Heart left ventricle (tissue), 16 donors: ENCODE measurements around the gene SCN1A. TPM values are rescaled to one million over a fixed set of nuclear protein-coding genes. Genes with fewer than 3 reads are reported as not detected.

Experiments
- ATAC-seq, 4 donors: fragments of 200-7000 bp; cut with Tn5 transposase; one replicate each; pipeline ENCODE4 v1.9.1; 2020 to 2022; ENCODE audit warnings: moderate library complexity in 4 of 4, mild to moderate bottlenecking in 3 of 4, moderate number of reproducible peaks in 1 of 4
- DNase-seq, 5 donors: peaks; one replicate each; pipeline ENCODE4 v3.0.0-alpha.2; 2020
- H3K27ac ChIP-seq, 12 donors: fragments of 200-600 bp; sonication (generic) in 4 of 12; one replicate each; pipeline versions ENCODE4 v1.5.0 to v1.8.0; 2016 to 2022; ENCODE audit warnings: mild to moderate bottlenecking in 2 of 12
- H3K27me3 ChIP-seq, 9 donors: fragments of 200-600 bp; sonication (generic) in 2 of 9; one replicate each; pipeline versions ENCODE4 v1.5.1 to v1.8.0; 2016 to 2022; ENCODE audit warnings: mild to moderate bottlenecking in 3 of 9
- H3K36me3 ChIP-seq, 9 donors: fragments of 200-600 bp; sonication (generic) in 2 of 9; one replicate each; pipeline versions ENCODE4 v1.5.0 to v1.8.0; 2018 to 2022; ENCODE audit warnings: mild to moderate bottlenecking in 2 of 9
- H3K4me1 ChIP-seq, 12 donors: fragments of 200-600 bp; sonication (generic) in 4 of 12; one replicate each; pipeline versions ENCODE4 v1.5.0 to v1.8.0; 2016 to 2022; ENCODE audit warnings: mild to moderate bottlenecking in 3 of 12
- H3K4me3 ChIP-seq, 12 donors: fragments of 200-600 bp; sonication (generic) in 4 of 12; one replicate each; pipeline versions ENCODE4 v1.5.0 to v1.8.0; 2017 to 2022; ENCODE audit warnings: mild to moderate bottlenecking in 9 of 12, moderate library complexity in 4 of 12
- H3K9me3 ChIP-seq, 12 donors: fragments of 200-600 bp; sonication (generic) in 4 of 12; one replicate each; pipeline versions ENCODE4 v1.5.0 to v1.8.0; 2016 to 2022; ENCODE audit warnings: mild to moderate bottlenecking in 1 of 12
- CTCF ChIP-seq, 12 donors: fragments of 200-600 bp; sonication (generic) in 4 of 12; IDR thresholded peaks; one replicate each; pipeline versions ENCODE4 v1.5.0 to v1.8.0; 2018 to 2022; ENCODE audit warnings: antibody characterized with exemption in 12 of 12, mild to moderate bottlenecking in 5 of 12
- POLR2A ChIP-seq, 2 donors: fragments of 450-650 bp; IDR thresholded peaks; one replicate each; pipeline ENCODE4 v1.6.1; 2017; ENCODE audit warnings: antibody characterized with exemption in 2 of 2, mild to moderate bottlenecking in 2 of 2, moderate library complexity in 2 of 2
- WGBS, 4 donors: extraction: QIAGEN DNeasy Blood & Tissue Kit in 2 of 4; methylation state at CpG; one replicate each; pipeline versions ENCODE4 v1.1.5 to v1.1.7; 2013 to 2018; 5-methylcytosine and 5-hydroxymethylcytosine counted together
- intact Hi-C, 10 donors: fragments of 100-400 bp; cut with DNase I; formaldehyde crosslinking; loops; one replicate each; pipeline versions ENCODE4 v1.11.1 to v1.14.2; 2022
- polyA plus RNA-seq, 2 donors: library from polyadenylated mRNA; stranded (reverse); fragments of 200-250 nt; gene quantifications; one replicate each; pipeline ENCODE4 v1.2.3, GENCODE V29; 2013
- total RNA-seq, 9 donors: library from RNA; depleted of rRNA in 2 of 9; stranded (reverse); fragments of >200 nt in 2 of 9; fragmentation: NEBNext Ultra II Directional in 3 of 9; extraction: Animal tissue kit (Norgen Biotek cat#: 25700) in 3 of 9; gene quantifications; one replicate each; pipeline versions ENCODE4 v1.1.0 to v1.2.4, GENCODE V29; 2016 to 2023
- donor health status: ischemic (EF 13 %, LVEDD 7.1; RV severe dilation, severe dysfunction).
- donor health status: healthy with polysubstance abuse.
- donor health status: DM: no; HTN: yes; CAD: no.
- donor health status: DM: no; HTN: no; CAD: no.
- donor health status: ischemic (EF 25% LVEDD 6.9; RV normal size, moderate dysfunction).
- donor health status: ischemic (EF 25% LVEDD 5.7; RV mildly dilated, moderate dysfunction).
- donor health status: healthy.
- donor health status: DM: yes; HTN: yes; CAD: no.
- donor health status: ischemic (EF 35%, LVEDD 5.7; RV mildly dilated, moderate dysfunction).
- donor health status: nonischemic (EF 11% LVEDD 7.7; RV severe dilation, severe dysfunction).
- donor health status: DM: yes; HTN: yes; CAD: no.
- donor health status: PGD.
- donor health status: ischemic (EF 29% LVEDD 5.4; RV normal size, mild dysfunction).
- donor health status: nonischemic (EF 23%, LVEDD 6.1; RV moderate dilation, normal function).

SCN1A gene
- total and polyA plus RNA-seq, 11 donors: 0.05 to 1.3 (median 0.32) TPM; not detected in 3

GRCh38 chr2:166156985-166157490 lies 29.2 kb upstream of the SCN1A start:
- Histone ChIP-seq H3K36me3 (no peaks in the 10 kb centered on the region), H3K4me1 (no peaks in the 10 kb centered on the region), H3K27me3 (no peaks in the 10 kb centered on the region), H3K4me3 (no peak overlapping the region), H3K27ac (no peak overlapping the region), H3K9me3 (no peaks in the 10 kb centered on the region)
- TF ChIP-seq CTCF (IDR thresholded peaks at IDR 0.05) (no peak), POLR2A (IDR thresholded peaks at IDR 0.05) (no peak)
- intact Hi-C loops: no loop called here
- 89 to 92% (median 92%) methylated on average over 3 of the region's 3 CpGs for WGBS, 4 donors
- ATAC-seq (no peak), DNase-seq (no peak)

GRCh38 chr2:166155589-166155988 lies 27.8 kb upstream of the SCN1A start:
- Histone ChIP-seq H3K9me3 (no peaks in the 10 kb centered on the region), H3K4me1 (no peaks in the 10 kb centered on the region), H3K4me3 (no peak overlapping the region), H3K36me3 (no peaks in the 10 kb centered on the region), H3K27me3 (no peaks in the 10 kb centered on the region), H3K27ac (no peak overlapping the region)
- intact Hi-C loops: no loop called here
- DNase-seq (no peak), ATAC-seq (no peak)
- TF ChIP-seq POLR2A (IDR thresholded peaks at IDR 0.05) (no peak), CTCF (IDR thresholded peaks at IDR 0.05) (no peak)
- 68 to 76% (median 72%) methylated on average over 2 of the region's 2 CpGs for WGBS, 4 donors

GRCh38 chr2:166154685-166155338 lies 27.0 kb upstream of the SCN1A start:
- DNase-seq (no peak), ATAC-seq (no peak)
- no peaks in the 10 kb centered on the region for H3K36me3 ChIP-seq
- H3K4me1 ChIP-seq: no peaks in the 10 kb centered on the region
- 32 to 63% (median 40%) methylated on average over 3 of the region's 3 CpGs for WGBS, 4 donors
- intact Hi-C loops: no loop called here
- no peak for TF ChIP-seq POLR2A (IDR thresholded peaks at IDR 0.05)
- no peaks in the 10 kb centered on the region for H3K27me3 ChIP-seq
- H3K27ac ChIP-seq: no peak overlapping the region
- H3K9me3 ChIP-seq: no peaks in the 10 kb centered on the region
- H3K4me3 ChIP-seq: no peak overlapping the region

DNA sequence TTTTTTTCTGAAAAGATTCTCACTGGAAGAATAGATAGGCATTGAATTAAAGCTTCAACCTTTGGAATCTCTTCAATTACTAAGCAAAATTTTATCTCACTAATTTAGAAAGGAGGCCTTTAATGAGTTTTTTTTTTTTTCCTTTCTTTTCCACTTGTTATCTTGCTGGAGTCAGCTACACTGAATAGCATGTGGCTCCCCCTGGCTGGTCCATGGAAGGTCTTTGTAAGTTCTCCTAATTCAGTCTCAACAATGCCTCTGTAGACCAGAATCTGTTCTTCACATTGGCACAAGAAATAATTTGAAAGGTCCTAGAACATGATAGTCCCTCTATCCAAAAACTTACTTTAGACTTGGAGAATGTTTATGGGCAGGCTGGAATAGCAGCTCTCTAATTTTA lies 24.2 kb upstream of the SCN1A start:
- peaks cover 0 to 10% (median 0%) of the 10 kb centered on the region in 12 donors for H3K4me1 ChIP-seq
- no peaks in the 10 kb centered on the region for H3K27me3 ChIP-seq
- no peaks in the 10 kb centered on the region for H3K9me3 ChIP-seq
- TF ChIP-seq POLR2A (IDR thresholded peaks at IDR 0.05): no peak
- no peak for TF ChIP-seq CTCF (IDR thresholded peaks at IDR 0.05)
- no peak overlapping the region for H3K27ac ChIP-seq
- intact Hi-C loops: no loop called here
- ATAC-seq (no peak), DNase-seq (no peak)
- H3K36me3 ChIP-seq: no peaks in the 10 kb centered on the region
- no peak overlapping the region for H3K4me3 ChIP-seq
